Sigmoid colon (tissue), 7 donors: Measurements from ENCODE around the gene RAD23B. TPM values are rescaled to one million over a fixed set of nuclear protein-coding genes. Genes with fewer than 3 reads are reported as not detected.

Source experiments
- polyA plus RNA-seq, 3 donors: library from polyadenylated mRNA; stranded (reverse); fragments of 200-250 nt; gene quantifications; one replicate each; pipeline ENCODE4 v1.2.3, GENCODE V29; 2013
- total RNA-seq, 4 donors: library from RNA; depleted of rRNA; stranded (reverse); fragments of >200 nt; gene quantifications; one replicate each; pipeline ENCODE4 v1.1.0, GENCODE V29; 2016
- donor health status: healthy with polysubstance abuse.
- donor health status: Bipolar disorder and iron deficiency.
- donor health status: healthy.

The RAD23B gene
- total and polyA plus RNA-seq, 7 donors: 58.3 to 74.3 (median 62.4) TPM

Other genes with a start within 250 kb of the RAD23B start
- 10 to 100 TPM; 22.8 to 61.8 (median 34.7) TPM for gene KLF4, start 206.5 kb downstream of the RAD23B start, total RNA-seq
- gene KLF4, start 206.5 kb downstream of the RAD23B start, polyA plus RNA-seq: 100 to 1,000 TPM; 142 to 392 (median 330) TPM